NT2/D1 (cell line): ENCODE results near the gene SLC22A31.

ENCODE experiments used
- DNase-seq: peaks from one replicate; pipeline ENCODE4 v3.0.0-alpha.2; 2011; ENCODE audit warnings: low read depth, low spot score
- H3K27me3 ChIP-seq: 2 replicates; pipeline ENCODE4 v1.6.0; 2011; ENCODE audit warnings: mild to moderate bottlenecking; ENCODE audit not compliant: insufficient read length, insufficient read depth
- H3K36me3 ChIP-seq: 2 replicates; pipeline ENCODE4 v1.6.1; 2011; ENCODE audit warnings: mild to moderate bottlenecking, low read length, mixed read lengths; ENCODE audit not compliant: insufficient read depth, insufficient read length
- H3K4me1 ChIP-seq: 2 replicates; pipeline ENCODE4 v1.5.1; 2011; ENCODE audit not compliant: insufficient read depth, insufficient read length
- H3K4me3 ChIP-seq: 2 replicates; pipeline ENCODE4 v1.5.1; 2011; ENCODE audit warnings: low read depth; ENCODE audit not compliant: insufficient read length
- H3K9ac ChIP-seq: 2 replicates; pipeline ENCODE4 v1.6.0; 2011; ENCODE audit warnings: low read depth; ENCODE audit not compliant: insufficient read length
- H3K9me3 ChIP-seq: 2 replicates; pipeline ENCODE4 v1.5.1; 2011; ENCODE audit warnings: mild to moderate bottlenecking, low read length; ENCODE audit not compliant: insufficient read depth
- SUZ12 ChIP-seq: IDR thresholded peaks from 2 replicates; pipeline ENCODE4 v1.6.1; 2011; ENCODE audit not compliant: insufficient read length, insufficient read depth; ENCODE audit errors: extremely low read depth
- YY1 ChIP-seq: IDR thresholded peaks from 2 replicates; pipeline ENCODE4 v1.6.1; 2011; ENCODE audit not compliant: insufficient read length, insufficient read depth
- ZNF274 ChIP-seq: IDR thresholded peaks from 2 replicates; pipeline ENCODE4 v1.6.1; 2011; ENCODE audit warnings: mild to moderate bottlenecking, low read depth, low read length

Gene SLC22A31

DNA sequence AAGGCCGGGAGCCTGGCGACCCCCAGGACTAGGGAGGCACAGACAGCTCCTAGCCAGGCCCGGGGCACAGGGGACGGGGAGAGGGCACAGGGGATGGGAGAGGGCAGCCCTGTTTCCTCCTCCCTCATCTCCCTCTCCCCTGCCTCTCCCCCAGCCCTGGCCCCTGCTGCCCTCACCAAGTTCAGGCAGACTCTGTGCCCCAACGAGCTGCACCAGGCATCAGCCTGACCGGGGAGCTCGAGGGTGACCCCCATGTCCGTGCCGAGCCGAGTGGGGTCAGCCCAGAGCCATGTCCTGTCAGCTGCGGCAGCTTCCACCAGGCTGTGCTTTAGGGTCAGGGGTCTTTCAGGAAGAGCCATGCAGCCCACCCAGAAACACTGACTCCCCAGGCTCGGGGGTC is 22.8 kb downstream of the SLC22A31 start:
- no peak for TF ChIP-seq YY1
- no peak for TF ChIP-seq ZNF274
- TF ChIP-seq SUZ12 = no peak
- Histone ChIP-seq H3K4me3 (no peak overlapping the region), H3K36me3 (no peaks in the 10 kb centered on the region), H3K4me1 (peaks cover 33% of the 10 kb centered on the region), H3K27me3 (peaks cover 3% of the 10 kb centered on the region), H3K9ac (no peak overlapping the region), H3K9me3 (no peaks in the 10 kb centered on the region)
- DNase-seq = no peak

- Histone ChIP-seq H3K9ac (no peak overlapping the region), H3K4me3 (no peak overlapping the region), H3K27me3 (peaks cover 11% of the 10 kb centered on the region), H3K9me3 (no peaks in the 10 kb centered on the region), H3K4me1 (peaks cover 41% of the 10 kb centered on the region), H3K36me3 (no peaks in the 10 kb centered on the region)
- no peak for DNase-seq
- TF ChIP-seq ZNF274 (no peak), YY1 (no peak), SUZ12 (no peak)
Measured at GRCh38 chr16:89176717-89177116, 23.6 kb downstream of the SLC22A31 start.

DNA sequence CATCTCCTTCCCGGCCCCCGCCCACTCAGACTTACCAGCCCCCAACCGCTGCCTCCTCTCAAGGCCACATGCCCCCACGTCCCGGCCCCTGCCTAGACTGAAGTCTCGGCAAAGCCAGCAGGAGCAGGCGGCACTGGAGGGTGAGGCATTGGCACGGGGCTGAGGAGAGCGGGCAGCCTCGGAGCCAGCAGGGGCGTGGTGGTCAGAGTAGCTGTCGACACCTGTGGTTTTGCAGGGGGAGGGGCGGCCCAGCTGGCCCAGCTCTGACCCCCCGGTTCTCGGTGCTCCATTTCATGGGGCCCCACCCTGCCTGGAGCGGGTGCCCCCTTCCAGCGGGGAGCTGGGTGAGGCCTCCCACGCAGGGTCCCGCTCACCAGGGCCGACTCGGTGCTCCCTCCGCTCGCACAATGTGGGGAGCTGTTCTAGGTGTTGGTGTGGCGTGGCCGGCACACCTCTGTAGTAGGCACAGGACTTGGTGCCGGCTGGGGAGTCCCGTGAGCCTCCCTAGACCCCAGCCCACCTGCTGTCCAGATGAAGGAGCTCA is 24.1 kb downstream of the SLC22A31 start:
- Histone ChIP-seq H3K4me1 (peaks cover 42% of the 10 kb centered on the region), H3K36me3 (no peaks in the 10 kb centered on the region), H3K9ac (peak overlapping the region; percentile 21), H3K4me3 (no peak overlapping the region), H3K9me3 (no peaks in the 10 kb centered on the region), H3K27me3 (peaks cover 12% of the 10 kb centered on the region)
- DNase-seq = no peak
- TF ChIP-seq SUZ12 (no peak), ZNF274 (no peak), YY1 (no peak)

GRCh38 chr16:89175280-89176146 is 24.8 kb downstream of the SLC22A31 start:
- Histone ChIP-seq H3K36me3 (no peaks in the 10 kb centered on the region), H3K9ac (peak overlapping the region; percentile 36), H3K4me1 (peaks cover 47% of the 10 kb centered on the region), H3K4me3 (no peak overlapping the region), H3K27me3 (peaks cover 16% of the 10 kb centered on the region), H3K9me3 (no peaks in the 10 kb centered on the region)
- DNase-seq = no peak
- TF ChIP-seq YY1 (no peak), ZNF274 (no peak), SUZ12 (no peak)

- Histone ChIP-seq H3K4me1 (peaks cover 50% of the 10 kb centered on the region), H3K9me3 (no peaks in the 10 kb centered on the region), H3K4me3 (no peak overlapping the region), H3K36me3 (no peaks in the 10 kb centered on the region), H3K27me3 (peaks cover 23% of the 10 kb centered on the region), H3K9ac (peak overlapping the region; percentile 36)
- no peak for DNase-seq
- TF ChIP-seq YY1 (no peak), ZNF274 (no peak), SUZ12 (no peak)
Measured at GRCh38 chr16:89174877-89175276, 25.5 kb downstream of the SLC22A31 start.

GRCh38 chr16:89174055-89174827 is 26.1 kb downstream of the SLC22A31 start:
- Histone ChIP-seq H3K9ac (peak overlapping the region; percentile 8), H3K4me3 (no peak overlapping the region), H3K4me1 (peaks cover 48% of the 10 kb centered on the region), H3K36me3 (no peaks in the 10 kb centered on the region), H3K9me3 (no peaks in the 10 kb centered on the region), H3K27me3 (peaks cover 27% of the 10 kb centered on the region)
- no peak for DNase-seq
- TF ChIP-seq SUZ12 (no peak), ZNF274 (no peak), YY1 (no peak)
